K562 (cell line): ENCODE data around the gene NTM. TPM values are rescaled to one million over a fixed set of nuclear protein-coding genes. Genes with fewer than 3 reads are reported as not detected.

Experiments
- ATAC-seq: fragments of 200-7000 bp; cut with Tn5 transposase; 3 replicates; pipeline ENCODE4 v1.9.1; 2020; ENCODE audit warnings: moderate library complexity
- BruUV-seq: library from RNA; stranded (reverse); fragments of 400-500 nt; replicated peaks from 2 replicates; lab custom pipeline; 2021; lab: Mats Ljungman, UMichigan
- CTCF ChIA-PET: fragments of 300-600 bp; formaldehyde crosslinking; extraction: SDS; loops from one replicate; lab custom pipeline; 2021; ENCODE audit warnings: low intra/inter-chr PET ratio; lab: Yijun Ruan, JAX
- POLR2A ChIA-PET: fragments of 300-600, 350-650 bp; sonication (Branson Sonifier 250); formaldehyde crosslinking; extraction: SDS; loops from one replicate; lab custom pipeline; 2021; ENCODE audit warnings: antibody characterized with exemption, inconsistent platforms; lab: Yijun Ruan, JAX
- DNase-seq, 4 experiments: peaks; one replicate each; pipeline versions ENCODE4 v3.0.0 to v3.0.0-alpha.2; 2011 to 2018; ENCODE audit warnings: low spot score in 3 of 4, mixed read lengths in 3 of 4; ENCODE audit errors: extremely low read depth in 1 of 4
- FAIRE-seq: peaks from 2 replicates; lab custom pipeline; 2011; peaks lifted over from hg19 to GRCh38; lab: Jason Lieb, UNC
- H2AFZ ChIP-seq: 2 replicates; pipeline ENCODE4 v1.6.0; 2011; ENCODE audit warnings: low read depth, low read length, control low read depth, inconsistent platforms
- H3K27ac ChIP-seq: fragments of 200-600 bp; 3 replicates; pipeline ENCODE4 v1.8.0; 2011; ENCODE audit warnings: low read depth, mild to moderate bottlenecking, control low read depth, inconsistent platforms, low read length, moderate library complexity, mixed read lengths; ENCODE audit errors: extremely low read depth
- H3K27me3 ChIP-seq, 2 experiments: fragments of 300-600 bp in 1 of 2; 2 replicates in 1 of 2; 3 replicates in 1 of 2; pipeline versions ENCODE4 v1.6.0 to v1.8.0; 2011; ENCODE audit warnings: inconsistent platforms in 2 of 2, low read length in 2 of 2, mild to moderate bottlenecking in 1 of 2, mixed read lengths in 1 of 2, moderate library complexity in 1 of 2; ENCODE audit not compliant: control insufficient read depth in 2 of 2, insufficient read depth in 2 of 2
- H3K36me3 ChIP-seq: fragments of 300-600 bp; 3 replicates; pipeline ENCODE4 v1.8.0; 2011; ENCODE audit warnings: mild to moderate bottlenecking, low read length, inconsistent platforms; ENCODE audit not compliant: control insufficient read depth, insufficient read depth
- H3K4me1 ChIP-seq, 2 experiments: fragments of 200-600 bp in 1 of 2; replicated peaks in 1 of 2; 2 replicates in 1 of 2; 3 replicates in 1 of 2; pipeline versions ENCODE4 v1.5.1 to v1.8.0; 2011; ENCODE audit warnings: inconsistent platforms in 2 of 2, low read length in 2 of 2, mild to moderate bottlenecking in 1 of 2, mixed read lengths in 1 of 2, moderate library complexity in 1 of 2; ENCODE audit not compliant: control insufficient read depth in 2 of 2, insufficient read depth in 2 of 2
- H3K4me2 ChIP-seq: 2 replicates; pipeline ENCODE4 v1.6.1; 2011; ENCODE audit warnings: low read length, control low read depth, inconsistent platforms, mixed read lengths; ENCODE audit not compliant: insufficient read depth
- H3K4me3 ChIP-seq: fragments of 200-600 bp; sonication (generic), shearing (Covaris generic); 2 replicates; pipeline ENCODE4 v1.5.1; 2016; ENCODE audit warnings: control low read depth, inconsistent platforms
- H3K79me2 ChIP-seq: fragments of 200-600 bp; 3 replicates; pipeline ENCODE4 v1.8.0; 2011; ENCODE audit warnings: low read length, inconsistent platforms; ENCODE audit not compliant: control insufficient read depth, insufficient read depth
- H3K9ac ChIP-seq, 2 experiments: 2 replicates each; pipeline versions ENCODE4 v1.6.0 to v1.6.1; 2011; ENCODE audit warnings: low read depth in 2 of 2, low read length in 2 of 2, control low read depth in 1 of 2, inconsistent platforms in 1 of 2, mild to moderate bottlenecking in 1 of 2, mixed read lengths in 1 of 2; ENCODE audit not compliant: insufficient read depth in 1 of 2
- H3K9me1 ChIP-seq: one replicate; pipeline ENCODE4 v1.6.0; 2011; ENCODE audit warnings: inconsistent platforms, mild to moderate bottlenecking, low read length, moderate library complexity; ENCODE audit not compliant: control insufficient read depth, insufficient read depth
- H3K9me3 ChIP-seq: replicated peaks from 2 replicates; pipeline ENCODE4 v1.5.1; 2011; ENCODE audit warnings: low read depth, low read length, inconsistent platforms; ENCODE audit not compliant: control insufficient read depth, insufficient read depth
- H4K20me1 ChIP-seq: replicated peaks from 2 replicates; pipeline ENCODE4 v1.6.1; 2011; ENCODE audit warnings: low read length, inconsistent platforms, mixed read lengths; ENCODE audit not compliant: control insufficient read depth, insufficient read depth
- ARNT ChIP-seq, 2 experiments: fragments of 450-650 bp; IDR thresholded peaks; 2 replicates each; pipeline ENCODE4 v1.6.1; 2016; ENCODE audit warnings: mild to moderate bottlenecking in 1 of 2
- COPS2 ChIP-seq: fragments of 450-650 bp; conservative IDR thresholded peaks from 2 replicates; pipeline ENCODE4 v1.6.1; 2016; ENCODE audit warnings: mild to moderate bottlenecking, moderate library complexity
- FOXA3 ChIP-seq, 2 experiments: fragments of 450-650 bp in 1 of 2; sonication (generic) in 1 of 2; formaldehyde crosslinking; IDR thresholded peaks in 1 of 2; conservative IDR thresholded peaks in 1 of 2; 2 replicates each; pipeline versions ENCODE4 v1.4.0 to v1.8.0; 2020 to 2022; ENCODE audit warnings: mild to moderate bottlenecking in 2 of 2, missing genetic modification reagents in 1 of 2
- HIVEP1 ChIP-seq: fragments of 250-450 bp; sonication (Bioruptor Pico); IDR thresholded peaks from 2 replicates; pipeline ENCODE4 v1.4.0; 2020; ENCODE audit warnings: mild to moderate bottlenecking
- MECOM ChIP-seq: fragments of 250-450 bp; sonication (Bioruptor Pico); IDR thresholded peaks from 2 replicates; pipeline ENCODE4 v1.8.0; 2022; ENCODE audit warnings: inconsistent platforms
- TCF7 ChIP-seq: sonication (generic); IDR thresholded peaks from 2 replicates; pipeline ENCODE4 v1.6.1; 2016; ENCODE audit warnings: antibody characterized with exemption, borderline replicate concordance
- WHSC1 ChIP-seq: IDR thresholded peaks from one replicate; pipeline ENCODE4 v1.6.1; 2012; ENCODE audit warnings: low read length, control low read depth, inconsistent platforms
- ZBTB17 ChIP-seq: fragments of 450-650 bp; formaldehyde crosslinking; IDR thresholded peaks from 2 replicates; pipeline ENCODE4 v1.4.0; 2020; ENCODE audit warnings: mild to moderate bottlenecking
- ZNF436 ChIP-seq: fragments of 250-450, 450-650 bp; sonication (Bioruptor Pico); formaldehyde crosslinking; IDR thresholded peaks from 2 replicates; pipeline ENCODE4 v1.7.0; 2020; ENCODE audit warnings: mild to moderate bottlenecking
- WGBS: fragments of 100-300 bp; shearing (Covaris generic); methylation state at CpG from one replicate; pipeline ENCODE4 v1.1.6; 2016; ENCODE audit warnings: low coverage, mixed read lengths; ENCODE audit not compliant: insufficient coverage; ENCODE audit errors: missing lambda C conversion rate; 5-methylcytosine and 5-hydroxymethylcytosine counted together
- in situ Hi-C: fragments of 300-500 bp; cut with MboI; formaldehyde crosslinking; loops from 4 replicates; pipeline ENCODE4 v1.15.0; 2018; ENCODE audit warnings: inconsistent platforms, mixed read lengths
- intact Hi-C: fragments of 100-400 bp; cut with micrococcal nuclease; formaldehyde crosslinking; loops from 2 replicates; pipeline ENCODE4 v1.14.2; 2022
- polyA plus RNA-seq, 8 experiments: library from polyadenylated mRNA; depleted of rRNA in 4 of 8; stranded (reverse) in 5 of 8; unstranded in 3 of 8; fragments of >200 nt; fragmentation: Nextera tagmentation in 2 of 8; fragmentation: Illumina TruSeq in 1 of 8; extraction: Ambion mirVana in 2 of 8; extraction: Trizol in 1 of 8; gene quantifications; 2 replicates each; pipeline versions ENCODE4 v1.2.1 to v1.2.3, GENCODE V29; 2011 to 2014; ENCODE audit warnings: inconsistent platforms in 1 of 8, missing spikeins in 1 of 8
- total RNA-seq, 7 experiments: library from RNA; depleted of rRNA in 6 of 7; stranded (reverse); fragments of >200 nt in 6 of 7; fragmentation: Illumina TruSeq in 2 of 7; extraction: Trizol in 2 of 7; gene quantifications; 2 replicates each; pipeline versions ENCODE4 v1.2.1 to v1.2.3, GENCODE V29; 2011 to 2021; ENCODE audit warnings: low replicate concordance in 1 of 7

The NTM gene
- total and polyA plus RNA-seq, 9 of the 15 experiments (the other 6 are each of a cell fraction or from before 2014, with no cell fraction given): not detected

- TF ChIP-seq COPS2: no peak
Measured at GRCh38 chr11:131599285-131599684, 228.9 kb downstream of the NTM start (continued).

- Histone ChIP-seq H3K4me3 (no peak overlapping the region), H3K79me2 (no peaks in the 10 kb centered on the region), H3K4me2 (no peak overlapping the region), H3K9me1 (no peaks in the 10 kb centered on the region), H4K20me1 (no peaks in the 10 kb centered on the region), H3K27me3 (no peaks in the 10 kb centered on the region), H3K27ac (no peak overlapping the region), H3K4me1 (no peaks in the 10 kb centered on the region), H2AFZ (no peak overlapping the region), H3K9me3 (no peaks in the 10 kb centered on the region), H3K9ac (no peak overlapping the region), H3K36me3 (no peaks in the 10 kb centered on the region)
- FAIRE-seq: no peak
- intact Hi-C loops (no loop called here), in situ Hi-C loops (no loop called here)
- ChIA-PET POLR2A (no interaction called here), CTCF (no interaction called here)
- TF ChIP-seq ZBTB17 (CRISPR knock-in tag) (no peak), FOXA3 (CRISPR knock-in tag; conservative IDR thresholded peaks at IDR 0.05 in 1 of 2, IDR thresholded peaks at IDR 0.05 in 1 of 2) (no peak), WHSC1 (no peak)
- DNase-seq: no peak
- no peak for ATAC-seq
- no TSS peak for BruUV-seq
- WGBS: 0% methylated on average over 4 of the region's 4 CpGs
Measured at GRCh38 chr11:131600628-131601027, 230.2 kb downstream of the NTM start.

GRCh38 chr11:131601586-131601985, 231.2 kb downstream of the NTM start:
- no peak for DNase-seq
- Histone ChIP-seq H3K4me2 (no peak overlapping the region), H3K4me1 (no peaks in the 10 kb centered on the region), H2AFZ (no peak overlapping the region), H4K20me1 (no peaks in the 10 kb centered on the region), H3K27ac (no peak overlapping the region), H3K36me3 (no peaks in the 10 kb centered on the region), H3K9me1 (no peaks in the 10 kb centered on the region), H3K4me3 (no peak overlapping the region), H3K9ac (no peak overlapping the region), H3K79me2 (no peaks in the 10 kb centered on the region), H3K9me3 (no peaks in the 10 kb centered on the region), H3K27me3 (no peaks in the 10 kb centered on the region)
- no peak for FAIRE-seq
- CTCF ChIA-PET: no interaction called here
- intact Hi-C loops: no loop called here
- no peak for ATAC-seq
- in situ Hi-C loops: no loop called here
- no TSS peak for BruUV-seq
- TF ChIP-seq TCF7 (no peak), ARNT (IDR thresholded peaks at IDR 0.05) (no peak), ZNF436 (no peak), HIVEP1 (CRISPR knock-in tag) (no peak), MECOM (CRISPR knock-in tag) (no peak)
- POLR2A ChIA-PET: no interaction called here
